ENCODE results near the gene DPP7.
A peak's percentile ranks its signal among the peaks of the same experiment; 100 is the strongest.

Gene DPP7

DNA sequence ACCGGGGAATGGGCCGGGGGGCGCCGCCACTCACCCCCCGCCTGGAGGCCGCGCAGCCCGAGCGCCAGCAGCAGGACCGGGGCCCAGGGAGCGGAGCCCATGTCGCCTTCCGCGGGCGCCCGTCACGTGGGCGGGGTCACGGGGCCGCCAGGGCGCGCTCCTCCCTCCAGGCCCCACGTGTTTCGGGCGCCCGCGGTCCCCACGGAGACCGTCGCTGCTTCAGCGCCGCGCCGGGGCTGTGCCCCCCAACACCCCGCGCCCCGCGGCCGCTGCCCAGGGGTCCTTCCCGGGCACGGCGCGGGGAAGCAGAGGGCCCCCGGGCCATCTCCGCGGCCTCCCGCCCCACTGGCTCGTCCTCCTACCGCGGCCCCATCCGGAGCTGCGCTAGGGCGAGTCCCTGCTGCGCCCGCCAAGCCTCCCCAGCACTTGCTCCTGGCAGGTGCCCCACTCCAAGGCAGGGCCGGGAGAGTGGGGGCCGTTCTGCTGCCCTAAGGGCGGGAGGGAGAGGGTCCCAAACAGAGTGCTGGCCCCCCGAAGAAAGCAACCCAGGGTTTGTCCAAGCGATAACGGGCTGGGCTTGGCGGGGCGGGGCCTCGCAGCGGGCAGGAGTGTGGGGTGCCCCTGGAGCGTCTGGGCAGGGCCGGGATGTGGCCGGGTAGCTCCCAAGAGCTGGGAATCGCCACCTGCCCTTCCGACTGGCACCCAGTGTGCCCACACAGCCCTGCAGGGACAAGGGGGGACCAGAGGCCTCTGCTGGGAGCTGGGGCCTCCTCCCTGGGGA, at the start of gene DPP7:
TSS of gene DPP7 (minus strand) at position 121 of the 781 bp plus-strand sequence. CDS start at position 101, 20 bp downstream.
- DNase-seq, result peak; percentile 35

DNA sequence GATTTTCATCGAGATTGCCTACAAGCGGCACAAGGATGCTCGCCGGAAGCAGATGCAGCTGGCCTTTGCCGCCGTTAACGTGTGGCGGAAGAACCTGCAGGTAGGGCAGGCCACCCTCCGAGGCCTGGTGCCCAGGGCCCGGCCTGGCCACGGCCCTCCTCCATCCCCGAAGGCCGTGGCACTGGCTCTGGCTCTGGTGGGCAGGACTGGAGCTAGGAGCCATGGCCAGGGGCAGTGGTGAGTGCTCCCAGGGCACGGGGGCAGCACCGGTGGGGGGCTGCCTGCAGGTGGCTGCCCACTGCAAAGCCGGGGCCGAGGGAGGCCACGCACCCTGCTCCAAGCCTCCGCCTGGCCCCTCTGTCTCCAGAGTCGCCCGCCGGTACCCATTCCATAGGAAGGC, 49.3 kb upstream of the DPP7 start:
- DNase-seq, result no peak

DNA sequence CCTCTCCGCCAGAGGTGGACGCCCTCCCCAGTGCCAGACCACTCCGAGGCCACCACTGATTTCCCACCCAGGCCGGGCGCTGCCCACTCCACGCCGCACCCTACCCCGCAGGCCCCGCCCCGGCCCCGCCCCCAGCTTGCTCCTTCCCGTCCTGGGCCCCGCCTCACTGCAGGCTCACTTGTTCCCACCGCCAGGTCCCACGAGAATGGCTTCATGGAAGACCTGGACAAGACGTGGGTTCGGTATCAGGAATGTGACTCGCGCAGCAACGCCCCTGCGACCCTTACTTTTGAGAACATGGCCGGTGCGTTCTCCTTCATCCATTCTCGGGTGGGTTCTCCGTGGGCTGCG, 48.8 kb upstream of the DPP7 start:
- DNase-seq, result no peak

- DNase-seq, result no peak
These were observed 48.2 kb upstream of the DPP7 start for GRCh38 chr9:137162505-137163364.

GRCh38 chr9:137161558-137162486, 47.3 kb upstream of the DPP7 start:
- no peak for DNase-seq

DNA sequence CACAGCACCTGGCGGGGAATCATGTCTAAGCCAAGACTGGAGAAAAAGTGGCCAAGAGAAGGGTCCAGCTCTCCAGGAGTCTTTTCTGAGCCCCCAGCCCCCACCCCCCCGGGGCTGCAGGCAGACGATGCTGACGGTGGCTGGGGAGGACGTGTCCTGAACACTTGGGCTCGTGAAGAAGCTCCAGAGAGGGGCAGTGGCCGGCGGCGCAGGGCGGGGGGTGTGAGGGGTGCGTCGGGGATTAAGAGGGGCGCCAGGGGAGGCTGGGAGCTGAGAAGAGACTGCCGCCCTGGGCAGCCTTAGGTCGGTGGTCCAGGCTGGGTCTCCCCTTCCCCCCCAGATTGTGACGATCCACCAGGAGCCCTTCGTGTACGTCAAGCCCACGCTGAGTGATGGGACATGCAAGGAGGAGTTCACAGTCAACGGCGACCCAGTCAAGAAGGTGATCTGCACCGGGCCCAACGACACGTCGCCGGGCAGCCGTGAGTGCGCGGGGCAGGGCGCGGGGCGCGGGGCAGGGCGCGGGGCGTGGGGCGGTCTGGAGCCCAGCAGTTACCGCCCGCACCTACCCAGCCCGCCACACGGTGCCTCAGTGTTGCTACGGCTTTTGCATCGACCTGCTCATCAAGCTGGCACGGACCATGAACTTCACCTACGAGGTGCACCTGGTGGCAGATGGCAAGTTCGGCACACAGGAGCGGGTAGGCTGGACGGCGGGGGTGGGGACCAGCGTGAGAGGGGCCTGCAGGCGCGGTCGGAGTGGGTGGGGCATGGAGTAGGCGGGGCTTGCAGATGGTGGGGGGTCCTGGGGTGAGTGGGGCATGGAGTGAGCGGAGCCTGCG, 46.4 kb upstream of the DPP7 start:
- no peak for DNase-seq

DNA sequence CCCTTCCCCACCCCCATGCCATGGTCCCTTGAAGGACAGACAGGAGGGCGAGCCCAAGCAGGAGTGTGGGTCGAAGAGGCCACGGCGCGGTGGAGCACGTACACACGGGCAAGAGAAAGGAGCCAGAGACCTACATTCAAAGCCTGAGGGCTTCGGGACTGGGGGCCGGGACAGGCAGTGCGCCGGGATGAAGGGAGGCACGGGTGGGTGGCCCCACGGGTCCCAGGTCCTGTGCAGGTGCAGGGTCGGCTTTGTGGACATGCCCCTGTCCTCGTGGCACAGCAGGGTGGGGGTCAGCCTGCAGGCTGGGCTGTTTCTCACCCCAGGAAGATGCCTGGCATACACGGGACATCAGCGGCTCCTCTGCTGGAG, 45.5 kb upstream of the DPP7 start:
- no peak for DNase-seq

DNA sequence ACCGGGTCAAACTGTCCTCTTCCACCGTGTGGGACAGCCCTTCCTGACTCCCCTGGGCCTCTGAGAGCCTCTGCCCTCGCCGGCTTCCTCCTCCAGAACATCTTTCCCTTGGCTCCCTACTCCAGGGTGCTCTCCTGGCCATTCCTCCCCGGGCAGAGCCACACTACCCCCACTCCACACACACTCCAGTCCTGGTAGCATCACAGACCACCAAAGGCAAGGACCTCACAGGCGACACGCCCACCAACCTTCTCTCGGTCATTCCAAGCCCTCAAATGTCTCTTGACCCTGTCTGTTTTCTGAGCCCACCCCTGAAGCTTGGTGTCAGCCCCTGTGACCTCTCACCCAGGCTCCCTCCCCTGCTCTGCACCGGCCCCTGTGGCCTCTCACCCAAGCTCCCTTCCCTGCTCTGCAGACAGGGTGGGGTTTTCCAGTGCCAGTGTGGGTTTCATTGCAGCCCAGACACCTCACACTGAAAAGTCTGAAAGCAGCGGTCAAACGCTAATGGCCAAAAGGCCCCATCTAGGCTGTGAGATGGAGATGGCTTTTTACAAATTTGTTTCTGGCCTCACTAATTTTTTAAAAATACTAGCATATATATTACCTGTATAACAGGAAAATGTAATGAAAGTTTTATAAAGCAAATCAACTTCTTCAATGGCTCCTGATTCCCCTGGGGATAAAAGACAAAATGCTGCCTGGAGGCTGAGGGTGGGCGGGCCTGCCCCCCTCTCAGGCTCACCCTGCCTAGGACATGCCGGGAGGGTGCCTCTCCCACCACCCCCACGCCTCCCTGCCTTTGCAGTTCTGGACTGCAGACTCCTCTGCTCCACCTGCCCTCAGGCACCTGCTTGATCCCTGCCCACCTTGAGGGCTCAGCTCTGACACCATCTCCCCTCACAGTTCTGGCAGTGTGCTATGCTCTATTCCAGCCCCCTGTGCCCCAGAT, 44.8 kb upstream of the DPP7 start:
- DNase-seq, result no peak

GRCh38 chr9:137158625-137159024, 44.1 kb upstream of the DPP7 start:
- DNase-seq, result no peak

GRCh38 chr9:137157618-137158415, 43.3 kb upstream of the DPP7 start:
- DNase-seq, result no peak

GRCh38 chr9:137156567-137157375, 42.2 kb upstream of the DPP7 start:
- no peak for DNase-seq

DNA sequence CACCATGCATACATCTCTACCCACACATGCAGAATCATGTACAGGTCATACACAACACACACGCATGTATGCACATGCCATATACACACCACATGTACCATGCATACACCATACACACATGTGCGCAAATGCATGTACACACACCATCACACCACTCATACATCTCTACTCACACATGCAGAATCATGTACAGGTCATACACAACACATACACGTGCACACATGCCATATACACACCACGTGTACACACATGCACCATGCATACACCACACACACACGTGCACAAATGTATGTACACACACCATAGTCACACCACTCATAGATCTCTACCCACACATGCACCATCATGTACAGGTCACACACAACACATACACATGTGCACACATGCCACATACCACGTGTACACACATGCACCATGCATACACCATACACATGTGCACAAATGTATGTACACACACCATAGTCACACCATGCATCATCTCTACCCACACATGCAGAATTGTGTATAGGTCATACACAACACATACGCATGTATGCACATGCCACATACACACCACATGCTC, 38.4 kb upstream of the DPP7 start:
- DNase-seq, result no peak

- peak; percentile 98 for DNase-seq
These were observed 36.3 kb upstream of the DPP7 start for GRCh38 chr9:137150617-137151457.

DNA sequence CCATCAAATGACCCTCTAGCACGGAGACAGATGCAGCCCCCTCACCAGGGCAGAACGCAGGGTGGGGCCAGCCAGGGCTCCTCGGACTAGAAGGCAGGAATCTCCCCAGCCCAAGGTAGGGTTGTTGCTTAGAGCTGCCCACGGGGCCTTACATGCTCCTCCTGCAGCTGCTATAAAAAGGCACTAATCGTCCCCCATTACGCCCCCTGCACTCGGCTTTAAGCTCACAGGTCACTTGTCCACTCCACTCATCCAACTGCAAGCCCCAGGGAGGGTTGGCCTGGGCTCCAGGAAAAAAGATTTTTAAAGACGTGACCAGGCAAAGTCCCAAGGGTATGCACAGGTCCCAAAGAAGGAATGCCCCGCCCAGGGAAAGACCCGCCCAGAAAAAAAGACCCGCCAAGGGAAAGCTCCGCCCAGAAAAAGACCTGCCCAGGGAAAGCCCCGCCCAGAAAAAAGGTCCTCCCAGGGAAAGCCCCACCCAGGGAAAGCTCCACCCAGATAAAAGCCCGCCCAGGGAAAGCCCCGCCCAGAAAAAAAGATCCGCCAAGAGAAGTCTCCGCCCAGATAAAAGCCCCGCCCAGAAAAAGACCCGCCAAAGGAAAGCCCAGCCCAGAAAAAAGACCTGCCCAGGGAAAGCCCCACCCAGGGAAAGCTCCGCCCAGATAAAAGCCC, 35.5 kb upstream of the DPP7 start:
- DNase-seq, result no peak

GRCh38 chr9:137149363-137149762, 34.8 kb upstream of the DPP7 start:
- DNase-seq, result no peak

DNA sequence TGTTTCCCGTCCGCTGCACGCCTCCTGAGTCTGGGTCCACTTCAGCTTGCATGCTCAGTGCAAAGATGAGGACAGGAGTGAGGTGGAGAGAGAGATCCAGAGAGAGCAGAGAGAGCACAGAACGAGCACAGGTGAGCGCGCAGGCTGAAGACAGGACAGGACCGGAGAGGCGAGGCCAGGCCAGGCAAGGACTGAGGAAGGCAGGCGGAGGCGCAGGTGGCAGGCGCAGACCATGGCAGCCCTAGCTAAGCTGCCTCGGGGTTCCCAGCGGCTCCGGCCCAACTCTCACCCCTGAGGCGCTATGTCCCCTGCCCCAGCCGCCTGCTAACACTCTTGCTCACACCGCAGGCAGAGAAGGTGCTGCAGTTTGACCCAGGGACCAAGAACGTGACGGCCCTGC, 34.1 kb upstream of the DPP7 start:
- DNase-seq, result no peak

GRCh38 chr9:137148242-137148641, 33.7 kb upstream of the DPP7 start:
- DNase-seq, result no peak
